Kidney epithelial cell (primary cell): ENCODE data around the gene WARS2. TPM values are rescaled to one million over a fixed set of nuclear protein-coding genes. Genes with fewer than 3 reads are reported as not detected.

Experiments used
- DNase-seq: peaks from one replicate; pipeline ENCODE4 v3.0.0-alpha.2; 2010; ENCODE audit warnings: low read depth
- H3K27me3 ChIP-seq: 2 replicates; pipeline ENCODE4 v1.6.0; 2011; ENCODE audit warnings: low read length; ENCODE audit not compliant: control insufficient read depth, insufficient read depth
- H3K36me3 ChIP-seq: 2 replicates; pipeline ENCODE4 v1.5.1; 2011; ENCODE audit warnings: low read length; ENCODE audit not compliant: control insufficient read depth, insufficient read depth
- H3K4me3 ChIP-seq: 2 replicates; pipeline ENCODE4 v1.5.1; 2011; ENCODE audit warnings: low read depth, mild to moderate bottlenecking, control low read depth, low read length
- total RNA-seq: library from RNA; depleted of rRNA; stranded (reverse); fragments of >200 nt; gene quantifications from 2 replicates; pipeline ENCODE4 v1.2.3, GENCODE V29; 2015
- TF ChIP-seq, protein P1 (sequence below): IDR thresholded peaks from 2 replicates; pipeline ENCODE4 v1.5.1; 2011; ENCODE audit warnings: mild to moderate bottlenecking, moderate library complexity, low read length, control low read depth, inconsistent platforms; ENCODE audit not compliant: insufficient read depth, poor library complexity, severe bottlenecking

The WARS2 gene
- total RNA-seq, 1 donor from 2014 or later, result 18.7 TPM

- Histone ChIP-seq H3K4me3 (no peak overlapping the region), H3K36me3 (no peaks in the 10 kb centered on the region), H3K27me3 (no peaks in the 10 kb centered on the region)
- no peak for DNase-seq
- TF ChIP-seq, protein P1, sequence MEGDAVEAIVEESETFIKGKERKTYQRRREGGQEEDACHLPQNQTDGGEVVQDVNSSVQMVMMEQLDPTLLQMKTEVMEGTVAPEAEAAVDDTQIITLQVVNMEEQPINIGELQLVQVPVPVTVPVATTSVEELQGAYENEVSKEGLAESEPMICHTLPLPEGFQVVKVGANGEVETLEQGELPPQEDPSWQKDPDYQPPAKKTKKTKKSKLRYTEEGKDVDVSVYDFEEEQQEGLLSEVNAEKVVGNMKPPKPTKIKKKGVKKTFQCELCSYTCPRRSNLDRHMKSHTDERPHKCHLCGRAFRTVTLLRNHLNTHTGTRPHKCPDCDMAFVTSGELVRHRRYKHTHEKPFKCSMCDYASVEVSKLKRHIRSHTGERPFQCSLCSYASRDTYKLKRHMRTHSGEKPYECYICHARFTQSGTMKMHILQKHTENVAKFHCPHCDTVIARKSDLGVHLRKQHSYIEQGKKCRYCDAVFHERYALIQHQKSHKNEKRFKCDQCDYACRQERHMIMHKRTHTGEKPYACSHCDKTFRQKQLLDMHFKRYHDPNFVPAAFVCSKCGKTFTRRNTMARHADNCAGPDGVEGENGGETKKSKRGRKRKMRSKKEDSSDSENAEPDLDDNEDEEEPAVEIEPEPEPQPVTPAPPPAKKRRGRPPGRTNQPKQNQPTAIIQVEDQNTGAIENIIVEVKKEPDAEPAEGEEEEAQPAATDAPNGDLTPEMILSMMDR, result no peak
Observed at GRCh38 chr1:119081700-119082099, 58.8 kb downstream of the WARS2 start.

DNA sequence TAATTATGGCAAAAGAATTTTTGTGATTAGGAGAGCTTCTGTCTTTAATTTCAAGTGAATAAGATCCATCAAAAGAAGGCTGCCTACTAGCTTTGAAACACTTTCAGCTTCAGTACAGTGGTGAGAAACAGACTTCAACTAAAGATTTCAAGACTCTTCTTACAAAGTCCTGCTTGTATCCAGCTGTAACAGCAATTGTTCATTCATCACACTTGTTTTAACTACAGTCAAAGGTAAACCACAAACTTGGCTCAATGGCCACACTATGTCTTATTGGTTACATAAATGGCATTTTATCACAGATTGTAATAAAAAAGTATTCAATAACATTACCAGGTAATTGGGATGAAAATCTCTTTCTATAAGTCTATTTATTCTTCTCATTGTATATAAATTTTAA lies 59.2 kb downstream of the WARS2 start:
- Histone ChIP-seq H3K4me3 (no peak overlapping the region), H3K36me3 (no peaks in the 10 kb centered on the region), H3K27me3 (no peaks in the 10 kb centered on the region)
- TF ChIP-seq, protein P1, result no peak
- no peak for DNase-seq

- TF ChIP-seq, protein P1, result no peak
- H3K4me3 ChIP-seq, result no peak overlapping the region
- DNase-seq, result peak; percentile 84
- no peaks in the 10 kb centered on the region for H3K27me3 ChIP-seq
- H3K36me3 ChIP-seq, result no peaks in the 10 kb centered on the region
Observed at GRCh38 chr1:119080586-119080985, 59.9 kb downstream of the WARS2 start.

DNA sequence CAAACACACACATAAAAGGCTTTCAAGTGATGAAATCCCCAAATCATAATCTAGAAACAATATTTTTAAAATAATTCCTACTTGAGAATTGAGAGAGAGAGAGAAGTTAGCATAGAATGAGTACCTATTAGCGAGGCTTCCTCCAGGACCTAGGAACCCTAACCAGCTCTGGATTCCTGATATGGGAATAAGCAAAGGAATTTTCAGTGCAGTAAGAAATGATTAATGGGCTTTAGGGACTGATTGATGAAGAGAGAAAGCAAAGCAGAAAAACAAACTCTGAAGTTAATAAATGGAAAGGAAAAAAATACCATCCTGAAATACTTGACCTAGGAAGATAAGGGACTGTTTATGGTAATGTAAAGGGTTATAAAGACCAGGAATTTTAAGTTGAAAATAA lies 60.6 kb downstream of the WARS2 start:
- no peak for DNase-seq
- Histone ChIP-seq H3K36me3 (no peaks in the 10 kb centered on the region), H3K27me3 (no peaks in the 10 kb centered on the region), H3K4me3 (no peak overlapping the region)
- TF ChIP-seq, protein P1, result no peak

GRCh38 chr1:119075614-119076013 lies 64.8 kb downstream of the WARS2 start:
- Histone ChIP-seq H3K27me3 (no peaks in the 10 kb centered on the region), H3K4me3 (no peak overlapping the region), H3K36me3 (no peaks in the 10 kb centered on the region)
- TF ChIP-seq, protein P1, result no peak
- DNase-seq, result no peak

DNA sequence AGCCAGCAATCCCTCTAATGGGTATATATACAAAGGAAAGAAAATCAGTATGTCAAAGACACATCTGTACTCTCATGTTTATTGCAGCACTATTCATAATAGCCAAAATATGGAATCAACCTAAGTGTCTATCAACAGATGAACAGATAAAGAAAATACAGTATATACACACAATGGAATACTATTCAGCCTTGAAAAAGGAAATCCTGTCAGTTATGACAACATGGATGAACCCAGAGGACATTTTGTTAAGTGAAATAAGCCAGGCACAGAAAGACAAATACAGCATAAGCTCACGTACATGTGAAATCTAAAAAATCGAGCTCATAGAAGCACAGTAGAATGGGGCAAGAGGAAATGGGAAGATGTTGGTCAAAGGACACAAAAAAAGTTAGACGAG lies 69.1 kb downstream of the WARS2 start:
- TF ChIP-seq, protein P1, result no peak
- DNase-seq, result no peak
- Histone ChIP-seq H3K27me3 (no peaks in the 10 kb centered on the region), H3K36me3 (no peaks in the 10 kb centered on the region), H3K4me3 (no peak overlapping the region)
